GM19328 (cell line): ENCODE results near the gene MTTP.

Experiments
- ATAC-seq: cut with Tn5 transposase; IDR thresholded peaks from one replicate; pipeline ENCODE4 v1.9.1; 2021; ENCODE audit warnings: mild to moderate bottlenecking, moderate library complexity; ENCODE audit not compliant: unreplicated experiment

MTTP gene

GRCh38 chr4:99591757-99592156 lies 17.1 kb downstream of the MTTP start:
- ATAC-seq: no peak

- no peak for ATAC-seq
Measured at GRCh38 chr4:99593781-99594641, 19.4 kb downstream of the MTTP start.

GRCh38 chr4:99594818-99595217 lies 20.2 kb downstream of the MTTP start:
- no peak for ATAC-seq

- no peak for ATAC-seq
Measured at GRCh38 chr4:99606716-99607115, 32.1 kb downstream of the MTTP start.

GRCh38 chr4:99608417-99608816 lies 33.8 kb downstream of the MTTP start:
- ATAC-seq: no peak

- no peak for ATAC-seq
Measured at GRCh38 chr4:99610605-99611175, 36.1 kb downstream of the MTTP start.

GRCh38 chr4:99612281-99612680 lies 37.7 kb downstream of the MTTP start:
- ATAC-seq: no peak

GRCh38 chr4:99612704-99613103 lies 38.1 kb downstream of the MTTP start:
- no peak for ATAC-seq

- ATAC-seq: no peak
Measured at GRCh38 chr4:99614491-99614890, 39.9 kb downstream of the MTTP start.

- ATAC-seq: no peak
Measured at GRCh38 chr4:99615170-99615820, 40.7 kb downstream of the MTTP start.

- ATAC-seq: no peak
Measured at GRCh38 chr4:99617374-99617773, 42.8 kb downstream of the MTTP start.

GRCh38 chr4:99622341-99622740 lies 47.7 kb downstream of the MTTP start:
- no peak for ATAC-seq

- ATAC-seq: no peak
Measured at GRCh38 chr4:99624141-99624719, 49.6 kb downstream of the MTTP start.

- no peak for ATAC-seq
Measured at GRCh38 chr4:99625369-99625768, 50.7 kb downstream of the MTTP start.

- no peak for ATAC-seq
Measured at GRCh38 chr4:99628040-99628439, 53.4 kb downstream of the MTTP start.

- no peak for ATAC-seq
Measured at GRCh38 chr4:99629962-99630554, 55.4 kb downstream of the MTTP start.

- ATAC-seq: no peak
Measured at GRCh38 chr4:99630857-99631360, 56.3 kb downstream of the MTTP start.

- ATAC-seq: no peak
Measured at GRCh38 chr4:99633772-99634171, 59.1 kb downstream of the MTTP start.

- no peak for ATAC-seq
Measured at GRCh38 chr4:99634742-99635360, 60.2 kb downstream of the MTTP start.

GRCh38 chr4:99635601-99636000 lies 61.0 kb downstream of the MTTP start:
- no peak for ATAC-seq

GRCh38 chr4:99636422-99636821 lies 61.8 kb downstream of the MTTP start:
- no peak for ATAC-seq
